ENCODE results near the gene GAB3.
A peak's percentile ranks its signal among the peaks of the same experiment; 100 is the strongest.

Gene GAB3

GRCh38 chrX:154751203-154751668 is 359 bp upstream of the GAB3 start:
- Histone ChIP-seq H3K36me3 (ENCODE audit: insufficient read depth, low read length) (no peaks in the 10 kb centered on the region), H3K4me1 (ENCODE audit: insufficient read depth, low read length) (peaks cover 44% of the 10 kb centered on the region), H2AFZ (ENCODE audit: low read depth, low read length) (peak overlapping the region; percentile 94), H3K27me3 (ENCODE audit: insufficient read depth, low read length, poor library complexity) (no peaks in the 10 kb centered on the region), H3K79me2 (ENCODE audit: insufficient read depth, low read length) (peaks cover 46% of the 10 kb centered on the region), H4K20me1 (ENCODE audit: insufficient read depth, low read length) (no peaks in the 10 kb centered on the region; the same call in 1 of the 2 replicates), H3K4me3 (ENCODE audit: low read depth in 1 of 2, low read length in 2 of 2) (peak overlapping the region; percentile 17 to 88; a peak in 3 of 4 replicates), H3K4me2 (ENCODE audit: insufficient read depth, low read length) (peak overlapping the region; percentile 79), H3K9me3 (ENCODE audit: insufficient read depth, low read length, severe bottlenecking) (no peaks in the 10 kb centered on the region), H3K9ac (ENCODE audit: low read depth, low read length) (peak overlapping the region; percentile 82), H3K27ac (ENCODE audit: low read length) (peak overlapping the region; percentile 88)
- ATAC-seq (ENCODE audit: insufficient read depth, low read depth) (peak; percentile 41), DNase-seq (peak; percentile 61)
- TF ChIP-seq EZH2 (IDR thresholded peaks at IDR 0.05; ENCODE audit: borderline replicate concordance, low read depth, low read length, severe bottlenecking) = no peak
- TF ChIP-seq CTCF (IDR thresholded peaks at IDR 0.05; ENCODE audit: borderline replicate concordance, extremely low read depth, low read length, poor library complexity, severe bottlenecking) = no peak

DNA sequence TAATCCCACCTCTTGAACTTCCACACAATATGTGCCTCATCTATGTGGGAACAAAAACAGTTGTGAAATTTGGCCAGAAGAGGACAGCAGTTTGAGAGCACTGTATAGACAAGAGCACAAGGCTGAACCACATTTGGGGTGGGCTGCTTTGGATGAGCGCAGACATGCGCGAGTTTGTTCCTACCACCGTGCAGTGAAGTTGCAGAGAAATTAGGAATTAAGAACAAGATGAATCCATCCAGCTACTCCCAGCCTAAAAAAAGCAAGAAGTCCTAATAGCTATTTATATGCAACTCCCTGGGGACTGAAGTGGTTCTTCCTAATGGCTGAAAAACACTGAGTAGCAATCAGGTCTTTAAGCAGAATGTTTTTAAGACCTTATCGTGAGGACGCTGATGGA is 1.0 kb downstream of the GAB3 start:
- peak; percentile 15 for TF ChIP-seq CTCF (IDR thresholded peaks at IDR 0.05; ENCODE audit: borderline replicate concordance, extremely low read depth, low read length, poor library complexity, severe bottlenecking)
- TF ChIP-seq EZH2 (IDR thresholded peaks at IDR 0.05; ENCODE audit: borderline replicate concordance, low read depth, low read length, severe bottlenecking) = no peak
- Histone ChIP-seq H3K4me1 (ENCODE audit: insufficient read depth, low read length) (peaks cover 46% of the 10 kb centered on the region), H4K20me1 (ENCODE audit: insufficient read depth, low read length) (no peaks in the 10 kb centered on the region; the same call in 1 of the 2 replicates), H3K4me3 (ENCODE audit: low read depth in 1 of 2, low read length in 2 of 2) (peak overlapping the region; percentile 32 to 88), H3K27ac (ENCODE audit: low read length) (peak overlapping the region; percentile 88), H3K36me3 (ENCODE audit: insufficient read depth, low read length) (no peaks in the 10 kb centered on the region), H2AFZ (ENCODE audit: low read depth, low read length) (peak overlapping the region; percentile 61), H3K4me2 (ENCODE audit: insufficient read depth, low read length) (peak overlapping the region; percentile 91), H3K9ac (ENCODE audit: low read depth, low read length) (peak overlapping the region; percentile 82), H3K9me3 (ENCODE audit: insufficient read depth, low read length, severe bottlenecking) (peaks cover 3% of the 10 kb centered on the region), H3K27me3 (ENCODE audit: insufficient read depth, low read length, poor library complexity) (no peaks in the 10 kb centered on the region), H3K79me2 (ENCODE audit: insufficient read depth, low read length) (peaks cover 59% of the 10 kb centered on the region)
- DNase-seq = peak; percentile 45
- ATAC-seq (ENCODE audit: insufficient read depth, low read depth) = peak; percentile 59

DNA sequence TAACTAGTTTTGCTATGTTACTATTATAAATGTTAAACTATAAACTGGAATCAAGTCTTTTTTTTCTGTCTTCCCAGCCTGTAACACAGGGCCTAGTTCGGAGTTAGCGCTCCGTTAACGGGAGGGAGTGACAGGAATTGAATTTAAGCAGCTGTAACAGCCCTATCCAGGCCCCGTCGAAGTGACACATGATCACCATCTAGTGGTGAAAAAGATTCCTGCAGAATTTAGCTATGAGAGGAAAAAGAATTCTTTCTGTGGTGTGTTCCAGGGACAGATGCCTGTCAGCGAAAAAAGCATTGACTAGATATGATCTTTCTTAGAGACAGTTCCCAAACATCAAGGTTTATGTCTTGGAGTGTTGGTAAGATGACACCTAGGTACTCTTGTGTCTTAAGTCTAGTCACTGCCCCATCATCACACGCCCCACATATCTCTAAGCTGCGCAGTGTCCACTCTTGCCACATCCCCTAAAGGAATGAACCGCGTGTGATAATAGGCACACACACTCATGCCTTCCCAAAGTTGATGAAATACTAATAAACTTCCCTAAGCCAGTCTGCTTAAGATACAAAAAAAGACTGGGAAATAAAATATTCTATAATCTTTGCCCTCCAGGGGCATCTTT is 2.1 kb downstream of the GAB3 start:
- Histone ChIP-seq H3K27me3 (ENCODE audit: insufficient read depth, low read length, poor library complexity) (no peaks in the 10 kb centered on the region), H3K9ac (ENCODE audit: low read depth, low read length) (peak overlapping the region; percentile 82), H3K9me3 (ENCODE audit: insufficient read depth, low read length, severe bottlenecking) (peaks cover 3% of the 10 kb centered on the region), H3K4me2 (ENCODE audit: insufficient read depth, low read length) (peak overlapping the region; percentile 91), H3K79me2 (ENCODE audit: insufficient read depth, low read length) (peaks cover 69% of the 10 kb centered on the region), H2AFZ (ENCODE audit: low read depth, low read length) (peak overlapping the region; percentile 73), H4K20me1 (ENCODE audit: insufficient read depth, low read length) (no peaks in the 10 kb centered on the region; the same call in 1 of the 2 replicates), H3K27ac (ENCODE audit: low read length) (peak overlapping the region; percentile 88), H3K36me3 (ENCODE audit: insufficient read depth, low read length) (no peaks in the 10 kb centered on the region), H3K4me3 (ENCODE audit: low read depth in 1 of 2, low read length in 2 of 2) (peak overlapping the region; percentile 32 to 88; a peak in 3 of 4 replicates), H3K4me1 (ENCODE audit: insufficient read depth, low read length) (peaks cover 47% of the 10 kb centered on the region)
- peak; percentile 82 for TF ChIP-seq CTCF (IDR thresholded peaks at IDR 0.05; ENCODE audit: borderline replicate concordance, extremely low read depth, low read length, poor library complexity, severe bottlenecking)
- TF ChIP-seq EZH2 (IDR thresholded peaks at IDR 0.05; ENCODE audit: borderline replicate concordance, low read depth, low read length, severe bottlenecking) = no peak
- DNase-seq = peak; percentile 73
- ATAC-seq (ENCODE audit: insufficient read depth, low read depth) = peak; percentile 69
